Gastroesophageal sphincter (tissue), 4 donors: Measurements from ENCODE around the gene OTOGL. TPM values are rescaled to one million over a fixed set of nuclear protein-coding genes. Genes with fewer than 3 reads are reported as not detected.

Source experiments
- ATAC-seq: fragments of 150-250 bp; one replicate; pipeline ENCODE4 v1.9.1; 2016; ENCODE audit warnings: mild to moderate bottlenecking, moderate library complexity
- H3K27ac ChIP-seq, 4 donors: fragments of 200-600 bp; sonication (generic) in 3 of 4; 1 replicate in 3 of 4; 2 replicates in 1 of 4; pipeline ENCODE4 v1.5.1; 2016 to 2019
- H3K27me3 ChIP-seq: fragments of 200-600 bp; sonication (generic); one replicate; pipeline ENCODE4 v1.5.1; 2019
- H3K36me3 ChIP-seq, 2 donors: fragments of 200-600 bp; sonication (generic); one replicate each; pipeline ENCODE4 v1.5.1; 2019; ENCODE audit warnings: control low read depth in 1 of 2
- H3K4me1 ChIP-seq, 3 donors: fragments of 200-600 bp; sonication (generic); 1 replicate in 2 of 3; 2 replicates in 1 of 3; pipeline ENCODE4 v1.5.1; 2016 to 2019; ENCODE audit warnings: control low read depth in 2 of 3
- H3K4me3 ChIP-seq, 2 donors: fragments of 200-600 bp; sonication (generic); one replicate each; pipeline ENCODE4 v1.5.1; 2019; ENCODE audit warnings: mild to moderate bottlenecking in 1 of 2, moderate library complexity in 1 of 2
- H3K9me3 ChIP-seq, 3 donors: fragments of 200-600 bp; sonication (generic); one replicate each; pipeline ENCODE4 v1.5.1; 2017 to 2019; ENCODE audit warnings: control low read depth in 2 of 3
- EP300 ChIP-seq: sonication (generic); formaldehyde crosslinking; IDR thresholded peaks from one replicate; pipeline ENCODE4 v1.6.1; 2017; ENCODE audit warnings: antibody characterized with exemption, mild to moderate bottlenecking
- POLR2A ChIP-seq, 2 donors: fragments of 450-650 bp; IDR thresholded peaks; one replicate each; pipeline ENCODE4 v1.6.1; 2017; ENCODE audit warnings: antibody characterized with exemption in 2 of 2, mild to moderate bottlenecking in 2 of 2, moderate library complexity in 1 of 2
- POLR2AphosphoS5 ChIP-seq: sonication (generic); formaldehyde crosslinking; IDR thresholded peaks from one replicate; pipeline ENCODE4 v1.6.1; 2017; ENCODE audit warnings: antibody characterized with exemption
- WGBS, 2 donors: methylation state at CpG; one replicate each; pipeline ENCODE4 v1.1.5; 2018; ENCODE audit warnings: low coverage in 1 of 2; 5-methylcytosine and 5-hydroxymethylcytosine counted together
- total RNA-seq, 4 donors: library from RNA; depleted of rRNA; stranded (reverse); fragments of >200 nt; gene quantifications; one replicate each; pipeline ENCODE4 v1.1.0, GENCODE V29; 2016
- TF ChIP-seq, protein P1 (sequence below), 4 experiments: fragments of 200-600 bp in 2 of 4; fragments of 450-650 bp in 2 of 4; sonication (generic) in 1 of 4; IDR thresholded peaks; one replicate each; pipeline ENCODE4 v1.5.1; 2017 to 2019; ENCODE audit warnings: antibody characterized with exemption in 4 of 4, mild to moderate bottlenecking in 2 of 4, moderate library complexity in 2 of 4

The OTOGL gene
- total RNA-seq, 4 donors from 2014 or later = 0.47 to 1.7 (median 1.4) TPM

DNA sequence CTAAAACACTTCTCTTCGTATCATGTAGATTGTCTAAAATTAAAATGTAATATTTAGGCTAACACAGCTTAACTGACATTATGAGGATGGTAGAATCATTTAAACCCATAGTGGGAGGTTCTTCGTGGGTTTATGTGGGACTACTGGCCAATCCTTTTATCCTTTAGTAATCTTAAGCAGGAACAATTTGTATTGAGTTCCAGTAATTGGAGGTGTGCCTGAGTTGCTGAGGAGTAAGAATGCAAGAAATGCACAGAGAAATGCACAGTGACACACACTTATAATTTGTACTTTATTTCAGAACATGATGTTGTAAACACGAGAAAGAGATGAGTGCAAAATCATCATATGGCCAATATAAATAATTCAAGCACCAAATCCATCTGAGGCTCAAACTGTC, 22.3 kb downstream of the OTOGL start:
- H3K9me3 ChIP-seq = no peaks in the 10 kb centered on the region
- peak overlapping the region; percentile 29 to 72 (median 56) for H3K27ac ChIP-seq
- H3K4me3 ChIP-seq = no peak overlapping the region
- H3K27me3 ChIP-seq = no peaks in the 10 kb centered on the region
- H3K4me1 ChIP-seq = peaks cover 18 to 57% (median 19%) of the 10 kb centered on the region in 3 donors
- WGBS, 2 donors = 28 to 31% methylated on average over 3 of the region's 3 CpGs
- TF ChIP-seq, protein P1, sequence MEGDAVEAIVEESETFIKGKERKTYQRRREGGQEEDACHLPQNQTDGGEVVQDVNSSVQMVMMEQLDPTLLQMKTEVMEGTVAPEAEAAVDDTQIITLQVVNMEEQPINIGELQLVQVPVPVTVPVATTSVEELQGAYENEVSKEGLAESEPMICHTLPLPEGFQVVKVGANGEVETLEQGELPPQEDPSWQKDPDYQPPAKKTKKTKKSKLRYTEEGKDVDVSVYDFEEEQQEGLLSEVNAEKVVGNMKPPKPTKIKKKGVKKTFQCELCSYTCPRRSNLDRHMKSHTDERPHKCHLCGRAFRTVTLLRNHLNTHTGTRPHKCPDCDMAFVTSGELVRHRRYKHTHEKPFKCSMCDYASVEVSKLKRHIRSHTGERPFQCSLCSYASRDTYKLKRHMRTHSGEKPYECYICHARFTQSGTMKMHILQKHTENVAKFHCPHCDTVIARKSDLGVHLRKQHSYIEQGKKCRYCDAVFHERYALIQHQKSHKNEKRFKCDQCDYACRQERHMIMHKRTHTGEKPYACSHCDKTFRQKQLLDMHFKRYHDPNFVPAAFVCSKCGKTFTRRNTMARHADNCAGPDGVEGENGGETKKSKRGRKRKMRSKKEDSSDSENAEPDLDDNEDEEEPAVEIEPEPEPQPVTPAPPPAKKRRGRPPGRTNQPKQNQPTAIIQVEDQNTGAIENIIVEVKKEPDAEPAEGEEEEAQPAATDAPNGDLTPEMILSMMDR (IDR thresholded peaks at IDR 0.05) = no peak
- TF ChIP-seq POLR2AphosphoS5 = peak; percentile 47
- TF ChIP-seq POLR2A (IDR thresholded peaks at IDR 0.05) = no peak
- H3K36me3 ChIP-seq = no peaks in the 10 kb centered on the region
- no peak for ATAC-seq

GRCh38 chr12:80129895-80130530, 30.7 kb downstream of the OTOGL start:
- Histone ChIP-seq H3K27me3 (no peaks in the 10 kb centered on the region), H3K27ac (peak overlapping the region in 3 of 4 donors; percentile 48 to 72 (median 57)), H3K36me3 (no peaks in the 10 kb centered on the region), H3K4me3 (no peak overlapping the region), H3K9me3 (peaks cover 0 to 8% (median 0%) of the 10 kb centered on the region in 3 donors), H3K4me1 (peaks cover 0 to 11% (median 3%) of the 10 kb centered on the region in 3 donors)
- TF ChIP-seq EP300 (no peak), POLR2AphosphoS5 (peak; percentile 27)
- peak; percentile 28 for ATAC-seq

DNA sequence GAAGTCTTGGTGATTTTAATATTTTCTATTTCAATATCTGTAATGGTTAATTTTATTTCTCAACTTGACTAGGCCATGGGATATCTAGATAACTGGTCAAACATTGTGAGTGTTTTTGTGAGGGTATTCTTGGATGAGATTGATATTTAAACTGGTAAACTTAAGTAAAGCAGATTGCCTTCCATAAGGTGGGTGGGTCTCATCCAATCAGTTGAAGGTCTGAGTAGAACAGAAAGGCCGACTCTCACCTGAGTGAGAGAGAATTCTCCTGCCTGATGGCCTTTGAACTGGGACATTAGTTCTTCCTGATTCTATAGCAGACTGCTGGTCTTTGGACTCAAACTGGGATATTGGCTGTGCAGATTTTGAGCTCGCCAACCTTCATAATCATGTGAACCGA, 36.3 kb downstream of the OTOGL start:
- peaks cover 0 to 10% (median 0%) of the 10 kb centered on the region in 3 donors for H3K4me1 ChIP-seq
- no peaks in the 10 kb centered on the region for H3K9me3 ChIP-seq
- TF ChIP-seq POLR2A (IDR thresholded peaks at IDR 0.05) (no peak), EP300 (no peak), POLR2AphosphoS5 (no peak)
- TF ChIP-seq, protein P1 (IDR thresholded peaks at IDR 0.05) = no peak
- H3K27me3 ChIP-seq = no peaks in the 10 kb centered on the region
- ATAC-seq = no peak
- 100% methylated on average over 2 to 3 of the region's 3 CpGs for WGBS, 2 donors
- no peak overlapping the region for H3K4me3 ChIP-seq
- no peak overlapping the region for H3K27ac ChIP-seq
- H3K36me3 ChIP-seq = no peaks in the 10 kb centered on the region

DNA sequence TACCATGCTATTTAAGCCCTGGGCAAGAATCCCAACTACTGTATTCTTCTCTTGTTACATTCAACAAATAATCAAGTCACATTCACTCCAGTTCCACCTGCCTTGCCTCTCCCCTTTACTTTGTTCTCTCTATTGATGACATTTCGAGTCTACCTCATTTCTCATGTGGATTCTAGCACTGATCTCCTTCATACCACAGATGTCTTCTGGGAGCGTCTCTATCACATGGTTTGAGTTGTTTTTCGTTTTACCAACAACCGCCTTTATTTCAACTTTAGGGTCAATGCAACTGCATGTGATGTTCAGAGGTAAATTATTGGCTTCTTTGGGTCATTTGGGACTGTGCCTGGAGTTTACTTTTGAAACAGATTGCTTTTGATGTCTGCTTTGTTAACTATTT, 40.7 kb downstream of the OTOGL start:
- no peak overlapping the region for H3K27ac ChIP-seq
- no peaks in the 10 kb centered on the region for H3K36me3 ChIP-seq
- H3K4me1 ChIP-seq = peaks cover 0 to 9% (median 0%) of the 10 kb centered on the region in 3 donors
- no peaks in the 10 kb centered on the region for H3K27me3 ChIP-seq
- no peak for ATAC-seq
- H3K4me3 ChIP-seq = no peak overlapping the region
- 85 to 93% methylated on average over 4 of the region's 4 CpGs for WGBS, 2 donors
- no peak for TF ChIP-seq POLR2A (IDR thresholded peaks at IDR 0.05)
- no peak for TF ChIP-seq POLR2AphosphoS5
- TF ChIP-seq, protein P1 (IDR thresholded peaks at IDR 0.05) = no peak
- TF ChIP-seq EP300 = no peak
- no peaks in the 10 kb centered on the region for H3K9me3 ChIP-seq

DNA sequence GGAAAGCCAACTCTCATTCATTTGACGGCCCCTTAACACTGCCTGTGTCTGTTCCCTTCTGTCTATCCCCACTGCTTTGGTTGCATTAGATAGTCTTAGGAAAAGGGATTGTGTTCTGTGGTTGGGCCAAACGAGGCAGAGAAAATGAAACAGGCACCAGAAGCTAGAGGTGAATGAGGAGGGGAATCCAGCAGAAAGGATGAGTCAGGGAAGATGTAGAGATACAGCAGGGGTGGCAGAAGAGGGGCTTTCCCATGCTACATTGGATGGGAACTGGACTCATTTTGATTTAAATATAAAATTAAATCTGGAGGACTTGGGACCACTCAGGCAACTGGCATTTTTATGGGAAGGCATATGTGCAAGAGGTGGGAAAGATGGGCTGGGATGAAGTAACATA, 43.3 kb downstream of the OTOGL start:
- no peak overlapping the region for H3K27ac ChIP-seq
- no peak overlapping the region for H3K4me3 ChIP-seq
- H3K9me3 ChIP-seq = no peaks in the 10 kb centered on the region
- 74% methylated on average over 2 of the region's 2 CpGs; no CpG with 5 or more reads in 1 of the 2 donors for WGBS, 2 donors
- H3K27me3 ChIP-seq = no peaks in the 10 kb centered on the region
- TF ChIP-seq POLR2AphosphoS5 = no peak
- no peak for TF ChIP-seq POLR2A (IDR thresholded peaks at IDR 0.05)
- TF ChIP-seq, protein P1 (IDR thresholded peaks at IDR 0.05) = no peak
- no peak for TF ChIP-seq EP300
- no peak for ATAC-seq
- peaks cover 0 to 1% (median 0%) of the 10 kb centered on the region in 3 donors for H3K4me1 ChIP-seq
- H3K36me3 ChIP-seq = no peaks in the 10 kb centered on the region
